HFF-Myc (cell line): ENCODE data around the gene PEBP1.

Experiments
- DNase-seq: peaks from one replicate; pipeline ENCODE4 v3.0.0-alpha.2; 2011; ENCODE audit warnings: low read depth; ENCODE audit errors: extremely low read depth
- H3K4me3 ChIP-seq: replicated peaks from 2 replicates; pipeline ENCODE4 v1.5.1; 2011; ENCODE audit warnings: low read depth, mild to moderate bottlenecking, control low read depth, low read length
- TF ChIP-seq, protein P1 (sequence below): IDR thresholded peaks from 2 replicates; pipeline ENCODE4 v1.5.1; 2012; ENCODE audit warnings: mild to moderate bottlenecking, low read depth, low read length, control low read depth; ENCODE audit errors: missing control alignments

PEBP1 gene

DNA sequence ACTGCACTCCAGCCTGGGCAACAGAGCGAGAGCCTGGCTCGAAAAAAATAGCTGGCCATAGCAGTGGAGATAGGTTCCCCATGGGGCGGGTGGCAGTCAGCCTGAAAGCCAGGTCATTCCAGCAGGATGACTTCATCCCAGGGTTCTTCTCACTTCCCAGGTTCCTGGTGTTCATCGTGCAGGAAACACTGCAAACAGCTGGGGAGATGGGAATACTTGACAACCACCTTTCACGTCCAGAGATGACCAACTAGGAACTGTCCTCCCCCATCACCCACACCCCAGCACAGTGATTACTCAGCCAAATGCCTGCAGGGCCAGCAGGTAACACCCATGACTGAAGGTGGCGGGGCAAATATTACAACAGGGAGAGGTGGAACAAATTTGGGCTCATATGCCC, 33.9 kb upstream of the PEBP1 start:
- DNase-seq, result no peak
- TF ChIP-seq, protein P1, sequence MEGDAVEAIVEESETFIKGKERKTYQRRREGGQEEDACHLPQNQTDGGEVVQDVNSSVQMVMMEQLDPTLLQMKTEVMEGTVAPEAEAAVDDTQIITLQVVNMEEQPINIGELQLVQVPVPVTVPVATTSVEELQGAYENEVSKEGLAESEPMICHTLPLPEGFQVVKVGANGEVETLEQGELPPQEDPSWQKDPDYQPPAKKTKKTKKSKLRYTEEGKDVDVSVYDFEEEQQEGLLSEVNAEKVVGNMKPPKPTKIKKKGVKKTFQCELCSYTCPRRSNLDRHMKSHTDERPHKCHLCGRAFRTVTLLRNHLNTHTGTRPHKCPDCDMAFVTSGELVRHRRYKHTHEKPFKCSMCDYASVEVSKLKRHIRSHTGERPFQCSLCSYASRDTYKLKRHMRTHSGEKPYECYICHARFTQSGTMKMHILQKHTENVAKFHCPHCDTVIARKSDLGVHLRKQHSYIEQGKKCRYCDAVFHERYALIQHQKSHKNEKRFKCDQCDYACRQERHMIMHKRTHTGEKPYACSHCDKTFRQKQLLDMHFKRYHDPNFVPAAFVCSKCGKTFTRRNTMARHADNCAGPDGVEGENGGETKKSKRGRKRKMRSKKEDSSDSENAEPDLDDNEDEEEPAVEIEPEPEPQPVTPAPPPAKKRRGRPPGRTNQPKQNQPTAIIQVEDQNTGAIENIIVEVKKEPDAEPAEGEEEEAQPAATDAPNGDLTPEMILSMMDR, result no peak
- H3K4me3 ChIP-seq, result no peak overlapping the region

DNA sequence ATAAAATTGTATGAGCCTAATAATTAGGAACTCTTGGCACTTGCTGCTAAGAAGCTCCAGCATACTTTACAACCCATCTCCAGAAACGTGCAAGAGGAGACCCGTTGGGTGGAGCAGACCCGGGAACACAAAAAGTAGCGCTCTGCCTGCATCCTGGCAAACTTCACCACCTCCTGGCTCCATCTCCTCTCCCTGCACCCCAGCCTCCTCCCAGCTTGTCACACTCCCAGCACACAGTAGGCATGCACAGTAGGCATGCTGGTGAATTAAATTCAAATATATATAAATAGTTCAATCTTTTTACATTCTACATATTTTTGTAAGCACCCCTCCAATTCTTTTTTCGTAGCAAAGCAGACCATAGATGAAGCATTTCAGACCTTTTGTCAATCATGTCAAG, 33.3 kb upstream of the PEBP1 start:
- TF ChIP-seq, protein P1, result no peak
- H3K4me3 ChIP-seq, result peak overlapping the region; percentile 73
- no peak for DNase-seq

DNA sequence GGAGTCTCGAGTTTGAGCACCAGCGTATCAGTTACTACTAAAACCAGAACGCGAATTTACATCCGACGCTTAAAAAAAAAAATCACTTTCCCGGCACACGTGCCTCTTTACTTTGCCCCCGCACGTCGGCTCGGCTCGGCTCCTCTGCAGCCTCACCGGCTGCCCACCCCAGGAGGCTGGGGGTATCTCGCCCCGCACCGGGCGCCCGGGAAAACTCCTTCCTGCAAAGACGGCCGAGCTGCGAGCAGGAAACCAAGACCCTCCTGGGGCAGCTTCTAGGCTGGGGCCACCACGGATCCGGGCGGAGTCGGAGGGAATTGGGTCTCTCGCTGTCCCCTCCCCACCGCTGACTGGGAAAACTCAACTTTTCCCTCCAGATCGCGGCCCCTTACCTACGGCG, 32.7 kb upstream of the PEBP1 start:
- H3K4me3 ChIP-seq, result peak overlapping the region; percentile 73
- TF ChIP-seq, protein P1, result no peak
- no peak for DNase-seq

DNA sequence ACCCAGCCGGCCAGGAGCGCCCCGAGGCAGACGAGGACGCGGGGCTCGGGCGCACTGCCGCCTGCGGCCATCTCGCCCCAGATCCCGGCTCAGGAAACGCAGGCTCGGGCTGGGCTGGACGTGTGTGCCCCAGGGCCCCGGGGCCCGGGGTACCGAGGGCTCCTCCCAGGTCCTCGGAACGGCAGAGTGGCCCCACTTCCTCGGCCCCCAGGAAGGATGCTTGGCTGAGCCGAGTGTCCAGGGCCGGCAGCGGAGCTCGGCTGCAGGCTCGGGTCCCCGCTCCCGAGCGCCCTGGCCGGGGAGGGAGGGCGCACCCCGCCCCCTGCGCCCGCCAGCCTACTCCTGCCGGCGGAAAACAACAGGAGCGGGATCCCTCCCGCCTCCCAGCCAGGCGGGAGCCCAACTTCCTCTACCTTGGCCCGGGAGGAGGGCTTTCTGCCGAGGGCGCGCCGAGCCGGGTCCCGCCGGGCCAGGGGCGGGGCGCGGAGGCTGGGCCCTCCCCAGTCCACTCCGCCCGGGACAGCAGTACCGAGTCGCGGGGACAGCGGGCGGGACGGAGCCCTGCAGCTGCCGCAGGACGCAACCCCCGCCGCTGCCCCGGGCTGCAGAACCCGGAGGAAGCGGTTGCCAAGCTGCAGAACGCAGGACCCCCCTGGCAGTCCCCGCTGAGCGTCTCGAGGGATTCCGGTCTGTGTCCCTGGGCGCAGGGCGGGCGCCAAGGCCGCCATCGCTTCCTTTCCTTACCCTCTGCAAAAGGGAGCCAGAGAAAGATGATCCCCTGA, 32.1 kb upstream of the PEBP1 start, which contains the start of gene VSIG10:
TSS of gene VSIG10 (minus strand) at position 411 of the 782 bp plus-strand sequence. CDS start at position 71, 340 bp downstream.
- TF ChIP-seq, protein P1, result no peak
- DNase-seq, result no peak
- H3K4me3 ChIP-seq, result peak within 1 kb of the TSS; percentile 73

DNA sequence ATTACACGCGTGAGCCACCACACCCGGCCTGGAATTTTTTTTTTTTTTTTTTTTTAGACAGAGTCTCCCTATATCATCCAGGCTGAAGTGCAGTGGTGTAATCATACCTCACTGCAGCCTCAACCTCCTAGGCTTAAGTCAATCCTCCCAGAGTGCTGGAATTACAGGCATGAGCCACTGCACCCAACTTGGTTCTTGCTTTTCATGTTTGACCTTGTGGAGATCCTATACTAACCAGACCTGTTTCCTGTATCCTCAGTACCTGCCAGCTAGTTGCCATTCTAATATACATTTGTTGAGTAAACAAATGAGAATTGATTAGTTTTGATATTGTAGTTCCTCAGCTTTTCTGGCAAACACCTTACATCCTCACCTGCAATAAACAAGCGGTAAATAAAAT, 28.9 kb upstream of the PEBP1 start:
- no peak for DNase-seq
- TF ChIP-seq, protein P1, result no peak
- no peak overlapping the region for H3K4me3 ChIP-seq

DNA sequence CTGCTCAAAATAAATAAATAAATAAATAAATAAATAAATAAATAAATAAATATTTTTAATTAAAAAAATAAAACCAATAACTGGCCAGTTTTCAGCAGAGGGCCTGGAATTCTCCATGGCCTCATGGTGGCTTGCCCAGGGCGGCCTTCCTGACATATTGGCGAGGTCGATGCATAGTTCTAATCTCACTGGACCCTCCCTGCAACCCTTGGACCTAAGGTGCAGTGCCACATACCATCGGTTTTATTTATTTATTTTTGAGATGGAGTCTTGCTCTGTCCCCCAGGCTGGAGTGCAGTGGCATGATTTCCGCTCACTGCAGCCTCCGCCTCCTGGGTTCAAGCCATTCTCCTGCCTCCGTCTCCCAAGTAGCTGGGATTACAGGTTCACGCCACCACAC, 28.2 kb upstream of the PEBP1 start:
- TF ChIP-seq, protein P1, result no peak
- no peak overlapping the region for H3K4me3 ChIP-seq
- DNase-seq, result no peak
